MM.1S (cell line): Measurements from ENCODE around the gene MOB2.

Experiments
- EZH2 ChIP-seq: fragments of 300-600 bp; sonication (generic); optimal IDR thresholded peaks from 2 replicates; pipeline ENCODE3; 2017; ENCODE audit warnings: low read depth, mild to moderate bottlenecking, antibody characterized with exemption, low read length, mixed read lengths
- TF ChIP-seq, protein P1 (sequence below): fragments of 300-600 bp; sonication (generic); IDR thresholded peaks from 2 replicates; pipeline ENCODE4 v1.5.1; 2016; ENCODE audit warnings: antibody characterized with exemption, low read length, mixed read lengths

DNA sequence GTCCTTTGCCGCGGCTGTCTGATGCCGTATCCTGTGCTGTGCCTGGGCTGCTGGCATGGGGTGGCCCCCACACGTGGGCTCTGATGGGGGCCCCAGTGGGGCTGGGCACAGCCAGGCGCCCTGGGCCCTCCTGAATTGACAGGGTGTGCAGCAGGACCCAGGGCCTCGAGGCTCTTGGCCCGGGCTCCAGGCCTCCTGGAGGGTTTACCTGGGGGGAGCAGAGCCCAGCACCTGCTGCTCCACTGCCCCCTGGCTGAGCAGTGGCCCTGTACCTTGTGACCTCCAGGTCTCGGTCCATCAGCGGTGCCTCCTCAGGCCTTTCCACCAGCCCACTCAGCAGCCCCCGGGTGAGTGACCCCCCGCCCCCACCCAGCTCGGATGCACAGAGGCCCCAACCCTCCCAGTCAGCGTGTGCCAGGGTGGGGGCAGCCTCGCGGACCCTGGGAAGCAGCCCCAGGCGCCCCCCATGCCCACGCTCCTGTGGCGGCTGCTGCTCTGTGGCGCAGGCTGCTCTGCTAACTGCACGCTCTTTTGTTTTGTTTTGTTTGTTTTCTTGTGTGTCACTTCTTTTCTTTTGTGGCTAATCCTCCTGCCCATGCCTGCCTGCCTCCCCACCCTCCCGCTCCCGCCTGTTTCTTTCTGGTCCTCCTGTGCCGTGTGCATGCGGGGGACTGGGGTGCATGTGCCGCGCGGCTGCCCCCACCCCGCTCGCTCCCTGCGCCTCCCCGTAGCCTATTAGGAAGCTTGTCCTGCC lies 36.9 kb downstream of the MOB2 start:
- TF ChIP-seq, protein P1, sequence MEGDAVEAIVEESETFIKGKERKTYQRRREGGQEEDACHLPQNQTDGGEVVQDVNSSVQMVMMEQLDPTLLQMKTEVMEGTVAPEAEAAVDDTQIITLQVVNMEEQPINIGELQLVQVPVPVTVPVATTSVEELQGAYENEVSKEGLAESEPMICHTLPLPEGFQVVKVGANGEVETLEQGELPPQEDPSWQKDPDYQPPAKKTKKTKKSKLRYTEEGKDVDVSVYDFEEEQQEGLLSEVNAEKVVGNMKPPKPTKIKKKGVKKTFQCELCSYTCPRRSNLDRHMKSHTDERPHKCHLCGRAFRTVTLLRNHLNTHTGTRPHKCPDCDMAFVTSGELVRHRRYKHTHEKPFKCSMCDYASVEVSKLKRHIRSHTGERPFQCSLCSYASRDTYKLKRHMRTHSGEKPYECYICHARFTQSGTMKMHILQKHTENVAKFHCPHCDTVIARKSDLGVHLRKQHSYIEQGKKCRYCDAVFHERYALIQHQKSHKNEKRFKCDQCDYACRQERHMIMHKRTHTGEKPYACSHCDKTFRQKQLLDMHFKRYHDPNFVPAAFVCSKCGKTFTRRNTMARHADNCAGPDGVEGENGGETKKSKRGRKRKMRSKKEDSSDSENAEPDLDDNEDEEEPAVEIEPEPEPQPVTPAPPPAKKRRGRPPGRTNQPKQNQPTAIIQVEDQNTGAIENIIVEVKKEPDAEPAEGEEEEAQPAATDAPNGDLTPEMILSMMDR, result no peak
- TF ChIP-seq EZH2, result no peak
